Rectal smooth muscle tissue (tissue), 1 donor: ENCODE measurements around the gene PELI2.

Experiments
- H3K27ac ChIP-seq: one replicate; pipeline ENCODE4 v1.7.0; 2013; ENCODE audit warnings: low read depth, low read length, inconsistent platforms
- H3K27me3 ChIP-seq: one replicate; pipeline ENCODE4 v1.7.0; 2013; ENCODE audit warnings: low read length; ENCODE audit not compliant: control insufficient read depth, insufficient read depth
- H3K36me3 ChIP-seq: one replicate; pipeline ENCODE4 v1.7.0; 2013; ENCODE audit warnings: low read length; ENCODE audit not compliant: control insufficient read depth, insufficient read depth
- H3K4me1 ChIP-seq: one replicate; pipeline ENCODE4 v1.7.0; 2013; ENCODE audit warnings: low read length; ENCODE audit not compliant: control insufficient read depth, insufficient read depth
- H3K4me3 ChIP-seq: one replicate; pipeline ENCODE4 v1.7.0; 2013; ENCODE audit warnings: low read length
- H3K9ac ChIP-seq: one replicate; pipeline ENCODE4 v1.7.0; 2013; ENCODE audit warnings: low read length

The PELI2 gene

GRCh38 chr14:56313789-56314188 is 195.6 kb downstream of the PELI2 start:
- no peak overlapping the region for H3K27ac ChIP-seq
- no peaks in the 10 kb centered on the region for H3K4me1 ChIP-seq
- H3K9ac ChIP-seq, result no peak overlapping the region
- no peak overlapping the region for H3K4me3 ChIP-seq
- no peaks in the 10 kb centered on the region for H3K27me3 ChIP-seq
- no peaks in the 10 kb centered on the region for H3K36me3 ChIP-seq

DNA sequence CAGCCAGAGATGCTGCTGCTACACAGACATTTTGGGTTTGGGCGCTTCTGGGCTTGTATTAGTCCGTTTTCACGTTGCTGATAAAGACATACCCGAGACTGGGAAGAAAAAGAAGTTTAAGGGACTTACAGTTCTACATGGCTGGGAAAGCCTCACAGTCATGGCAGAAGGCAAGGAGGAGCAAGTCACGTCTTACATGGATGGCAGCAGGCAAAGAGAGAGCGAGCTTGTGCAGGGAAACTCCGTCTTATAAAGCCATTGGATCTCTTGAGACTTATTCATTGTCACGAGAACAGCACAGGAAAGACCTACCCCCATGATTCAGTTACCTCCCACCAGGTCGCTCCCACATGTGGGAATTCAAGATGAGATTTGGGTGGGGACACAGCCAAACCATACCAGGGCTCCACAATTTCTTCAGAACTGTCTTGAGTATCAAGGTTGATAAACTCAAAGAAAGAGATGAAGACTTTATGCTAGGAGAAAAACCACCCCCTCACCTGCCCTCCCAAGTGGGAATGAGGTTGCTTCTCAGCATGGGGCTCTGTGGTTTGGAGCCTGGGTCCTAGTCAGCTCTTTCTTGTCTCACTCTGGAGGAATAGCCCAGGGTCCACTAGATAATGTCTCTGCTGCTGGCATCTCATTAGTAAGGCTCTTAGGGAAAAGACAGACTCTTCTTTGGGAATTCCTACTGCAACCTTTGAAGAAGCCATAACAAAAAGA is 200.3 kb downstream of the PELI2 start:
- Histone ChIP-seq H3K4me3 (no peak overlapping the region), H3K36me3 (no peaks in the 10 kb centered on the region), H3K9ac (no peak overlapping the region), H3K4me1 (no peaks in the 10 kb centered on the region), H3K27me3 (no peaks in the 10 kb centered on the region), H3K27ac (no peak overlapping the region)

GRCh38 chr14:56321861-56322260 is 203.7 kb downstream of the PELI2 start:
- Histone ChIP-seq H3K4me3 (no peak overlapping the region), H3K4me1 (no peaks in the 10 kb centered on the region), H3K36me3 (no peaks in the 10 kb centered on the region), H3K27me3 (no peaks in the 10 kb centered on the region), H3K9ac (no peak overlapping the region), H3K27ac (no peak overlapping the region)

DNA sequence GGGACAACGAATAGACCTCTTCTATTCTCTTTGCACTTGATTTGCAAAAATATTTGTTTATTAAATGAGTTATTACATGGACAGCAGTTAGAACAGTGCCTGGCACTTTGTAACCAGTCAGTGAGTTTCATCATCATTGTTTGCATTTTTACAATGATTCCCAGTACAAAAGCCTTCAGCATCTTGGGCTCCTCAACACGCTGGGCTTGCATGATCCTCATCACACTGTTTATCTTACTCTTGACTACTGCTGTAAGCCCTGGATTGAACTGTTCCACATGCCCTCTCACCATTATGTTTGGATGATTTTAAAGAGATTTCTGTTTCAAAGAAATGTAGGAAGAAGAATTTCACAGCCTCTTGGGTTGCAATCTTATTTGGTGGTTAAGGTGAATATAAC is 204.3 kb downstream of the PELI2 start:
- Histone ChIP-seq H3K4me3 (no peak overlapping the region), H3K9ac (no peak overlapping the region), H3K4me1 (no peaks in the 10 kb centered on the region), H3K36me3 (no peaks in the 10 kb centered on the region), H3K27me3 (no peaks in the 10 kb centered on the region), H3K27ac (no peak overlapping the region)

DNA sequence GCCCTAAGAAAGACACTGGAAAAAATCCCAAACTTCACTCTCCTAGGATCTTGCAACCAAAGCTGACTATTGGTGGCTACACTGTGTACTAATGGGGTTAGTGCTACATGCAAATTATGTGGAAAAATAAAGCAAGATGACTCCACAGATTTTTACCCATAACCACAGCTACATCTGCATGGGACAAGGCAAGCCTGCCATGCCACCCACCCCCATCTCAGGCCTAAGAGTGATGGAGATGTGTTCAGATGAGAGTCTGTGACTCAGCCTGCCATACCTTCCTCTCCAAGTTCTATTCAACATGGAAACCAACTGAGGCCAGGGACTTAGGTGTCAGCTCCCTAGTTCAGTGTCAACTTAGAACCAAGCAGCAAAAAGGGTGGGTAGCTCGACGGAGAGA is 206.2 kb downstream of the PELI2 start:
- no peak overlapping the region for H3K4me3 ChIP-seq
- no peak overlapping the region for H3K27ac ChIP-seq
- no peaks in the 10 kb centered on the region for H3K4me1 ChIP-seq
- no peaks in the 10 kb centered on the region for H3K27me3 ChIP-seq
- H3K9ac ChIP-seq, result no peak overlapping the region
- no peaks in the 10 kb centered on the region for H3K36me3 ChIP-seq

DNA sequence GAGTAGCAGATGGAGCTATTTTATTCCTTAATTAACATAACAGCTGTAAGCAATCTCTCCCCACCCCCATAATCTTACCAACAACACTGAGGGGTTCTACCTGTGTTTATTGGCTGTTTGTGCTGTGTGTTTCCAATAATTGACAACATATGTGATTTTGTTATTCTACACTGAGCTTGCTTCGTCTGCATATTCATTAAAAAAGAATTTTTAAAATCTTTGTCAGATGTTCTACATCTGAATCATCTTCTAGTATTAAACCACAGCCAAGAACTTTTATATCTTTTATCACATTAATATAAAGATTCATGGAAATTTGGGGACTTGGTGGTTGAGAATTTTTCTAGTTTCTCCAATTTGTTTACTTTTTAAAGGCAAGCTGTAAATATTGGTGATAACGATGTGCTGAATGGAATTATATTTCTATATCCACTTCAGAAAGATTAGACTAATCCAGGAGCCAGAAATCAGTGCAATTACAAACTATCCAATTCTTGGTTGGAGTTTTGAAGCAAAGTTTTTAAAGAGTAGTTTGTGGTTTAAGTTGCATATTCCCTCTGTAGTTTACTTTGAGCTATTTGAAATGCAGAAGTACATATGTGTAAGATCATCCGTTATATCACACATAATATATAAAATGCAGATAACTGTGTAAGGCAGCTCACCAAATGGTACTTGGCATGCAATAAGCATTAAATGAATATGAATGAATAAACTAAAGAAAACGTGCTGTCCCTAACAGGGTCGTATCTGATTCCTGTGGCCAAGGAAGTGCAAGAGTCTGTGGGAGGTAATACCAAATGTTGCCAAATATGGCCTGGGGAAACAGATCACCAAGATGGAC is 206.9 kb downstream of the PELI2 start:
- Histone ChIP-seq H3K4me3 (no peak overlapping the region), H3K4me1 (no peaks in the 10 kb centered on the region)

DNA sequence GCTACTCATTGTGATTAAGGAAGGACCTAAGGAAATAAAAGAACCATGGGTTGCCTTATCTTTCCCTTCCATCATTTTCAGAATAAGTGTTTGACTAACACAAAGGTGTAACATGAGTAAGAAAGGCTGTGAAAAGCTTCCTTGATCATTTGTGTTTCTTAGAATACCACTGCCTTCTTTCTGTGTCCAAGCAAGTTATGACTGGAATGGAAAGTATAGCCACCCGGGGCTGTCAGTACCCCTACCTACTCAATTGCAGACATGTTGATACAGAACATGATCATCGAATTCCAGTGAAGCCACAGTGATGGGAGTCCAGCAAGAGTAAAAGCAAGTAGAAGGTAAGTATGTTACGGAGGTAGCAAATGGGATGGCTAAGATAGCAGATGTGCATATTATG is 209.8 kb downstream of the PELI2 start:
- H3K4me3 ChIP-seq, result no peak overlapping the region
- no peaks in the 10 kb centered on the region for H3K36me3 ChIP-seq
- H3K4me1 ChIP-seq, result no peaks in the 10 kb centered on the region
- H3K27me3 ChIP-seq, result no peaks in the 10 kb centered on the region
- no peak overlapping the region for H3K9ac ChIP-seq
- no peak overlapping the region for H3K27ac ChIP-seq

More for the DNA sequence above, 206.9 kb downstream of the PELI2 start:
- Histone ChIP-seq H3K27me3 (no peaks in the 10 kb centered on the region), H3K27ac (no peak overlapping the region), H3K36me3 (no peaks in the 10 kb centered on the region), H3K9ac (no peak overlapping the region)

GRCh38 chr14:56331592-56332216 is 213.5 kb downstream of the PELI2 start:
- Histone ChIP-seq H3K36me3 (no peaks in the 10 kb centered on the region), H3K4me1 (no peaks in the 10 kb centered on the region), H3K27ac (no peak overlapping the region), H3K9ac (no peak overlapping the region), H3K4me3 (no peak overlapping the region), H3K27me3 (no peaks in the 10 kb centered on the region)

GRCh38 chr14:56333359-56334292 is 215.4 kb downstream of the PELI2 start:
- H3K4me3 ChIP-seq, result no peak overlapping the region
- no peaks in the 10 kb centered on the region for H3K36me3 ChIP-seq
- H3K4me1 ChIP-seq, result no peaks in the 10 kb centered on the region
- H3K27ac ChIP-seq, result no peak overlapping the region
- H3K27me3 ChIP-seq, result no peaks in the 10 kb centered on the region
- no peak overlapping the region for H3K9ac ChIP-seq

- no peak overlapping the region for H3K4me3 ChIP-seq
- no peak overlapping the region for H3K9ac ChIP-seq
- H3K27ac ChIP-seq, result no peak overlapping the region
- H3K4me1 ChIP-seq, result no peaks in the 10 kb centered on the region
- H3K27me3 ChIP-seq, result no peaks in the 10 kb centered on the region
- no peaks in the 10 kb centered on the region for H3K36me3 ChIP-seq
These were observed 216.2 kb downstream of the PELI2 start for GRCh38 chr14:56334458-56334857.

DNA sequence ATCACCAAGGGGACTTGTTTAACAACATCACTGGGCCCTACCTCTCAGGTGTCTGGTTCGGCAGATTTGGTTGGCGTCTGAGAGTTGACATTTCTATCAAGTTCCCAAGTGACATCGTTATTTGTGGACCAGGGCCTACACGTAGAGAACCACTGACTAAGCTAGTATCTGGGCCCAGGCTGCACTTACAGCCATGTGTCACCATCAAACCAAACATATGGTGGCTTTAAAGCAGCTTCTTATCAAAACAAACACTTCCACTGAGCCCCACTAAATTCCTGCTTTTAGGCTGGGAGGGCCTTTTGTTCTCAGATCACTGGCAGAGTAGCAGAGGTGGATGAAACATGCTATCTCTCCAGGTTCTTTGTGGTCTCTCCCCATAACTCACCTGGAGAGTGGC is 220.5 kb downstream of the PELI2 start:
- no peak overlapping the region for H3K9ac ChIP-seq
- H3K36me3 ChIP-seq, result no peaks in the 10 kb centered on the region
- no peaks in the 10 kb centered on the region for H3K27me3 ChIP-seq
- no peak overlapping the region for H3K4me3 ChIP-seq
- peaks cover 11% of the 10 kb centered on the region for H3K4me1 ChIP-seq
- H3K27ac ChIP-seq, result no peak overlapping the region
